ENCODE measurements around the gene STAT2.
"Not testable (repeated sequence)": the region's sequence is repeated elsewhere in the genome, so short reads cannot be mapped to it uniquely, and the experiment has no call there.

Gene STAT2

DNA sequence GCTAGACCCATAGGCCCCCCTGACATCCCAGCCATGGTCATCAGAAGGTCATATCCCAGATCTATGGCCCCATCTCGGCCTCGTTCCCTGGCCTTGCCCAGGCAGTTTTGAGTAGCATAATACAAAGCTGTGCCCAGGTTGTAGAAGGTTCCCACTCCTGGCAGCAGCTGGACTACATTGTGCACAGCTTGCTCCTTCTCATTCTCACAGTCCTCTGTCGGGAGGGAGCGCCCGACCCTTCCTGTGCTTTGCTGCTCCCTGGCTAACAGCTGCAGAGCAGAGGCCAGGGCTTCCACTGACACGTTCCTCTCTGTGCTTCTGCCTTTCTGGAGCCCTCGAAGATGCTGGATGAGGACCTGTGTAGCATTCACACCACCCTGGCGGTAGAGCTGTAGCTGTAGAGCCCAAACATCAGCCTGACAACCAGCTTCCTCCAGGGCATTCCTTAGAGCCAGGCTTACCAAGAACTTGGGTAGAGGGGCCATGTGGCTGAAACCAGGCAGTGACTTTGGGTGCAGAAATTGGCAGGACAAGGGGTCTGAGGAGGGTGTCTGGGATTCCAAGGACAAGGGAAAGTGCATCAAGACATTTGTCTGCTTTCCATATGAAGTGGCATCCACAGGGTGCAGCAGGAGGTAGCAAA is 1.7 kb upstream of the STAT2 start:
- no peak for DNase-seq

DNA sequence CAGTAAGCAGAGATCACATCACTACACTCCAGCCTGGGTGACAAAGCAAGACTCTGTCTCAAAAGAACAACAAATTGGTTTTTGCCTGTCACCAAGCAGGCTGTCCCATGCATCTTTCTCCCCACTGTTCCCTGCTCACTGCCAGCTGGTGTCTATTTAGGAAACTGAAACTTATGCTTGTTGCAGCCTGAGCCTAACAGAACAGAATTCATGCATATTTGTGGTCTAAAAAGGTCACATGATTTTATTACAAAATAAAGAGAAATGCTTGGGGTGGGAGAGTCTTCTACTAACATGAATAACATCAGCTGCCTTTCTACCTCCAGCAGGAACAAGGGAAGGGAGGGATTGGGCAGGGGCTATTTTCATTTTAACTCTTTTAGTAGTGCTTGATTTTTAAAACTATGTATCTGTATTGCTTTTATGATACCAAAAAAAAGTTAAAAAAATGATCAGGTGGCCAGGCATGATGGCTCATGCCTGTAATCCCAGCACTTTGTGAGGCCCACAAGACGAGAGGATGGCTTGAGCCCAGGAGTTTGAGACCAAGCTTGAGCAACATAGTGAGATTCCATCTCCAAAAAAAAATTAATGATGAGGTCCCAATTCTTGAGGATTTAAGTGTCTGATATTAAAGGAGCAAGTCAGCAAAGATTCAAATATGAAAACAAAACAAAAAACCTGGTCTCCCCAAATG is 923 bp downstream of the STAT2 start:
- no peak for DNase-seq

DNA sequence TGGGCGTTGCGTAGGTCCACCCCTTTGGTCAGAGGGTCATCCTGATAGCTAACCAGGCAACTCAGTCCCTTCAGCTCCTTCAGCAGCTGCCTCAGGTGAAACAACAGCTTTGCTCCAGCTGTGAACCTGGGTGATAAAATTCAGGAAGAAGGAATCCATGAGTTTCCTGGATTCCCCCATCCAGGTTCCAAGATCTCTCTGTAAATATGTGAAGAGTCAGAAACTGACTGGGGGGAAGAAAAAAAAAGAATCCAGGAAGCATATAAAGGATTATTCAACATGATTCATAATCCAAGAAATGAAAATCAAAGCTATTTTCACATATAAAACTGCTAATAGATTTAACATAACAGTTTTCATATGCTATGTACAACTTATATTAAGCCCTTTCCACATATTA is 8.6 kb downstream of the STAT2 start:
- no peak for DNase-seq

- no peak for DNase-seq
Measured at GRCh38 chr12:56350662-56351061, 9.2 kb downstream of the STAT2 start.

DNA sequence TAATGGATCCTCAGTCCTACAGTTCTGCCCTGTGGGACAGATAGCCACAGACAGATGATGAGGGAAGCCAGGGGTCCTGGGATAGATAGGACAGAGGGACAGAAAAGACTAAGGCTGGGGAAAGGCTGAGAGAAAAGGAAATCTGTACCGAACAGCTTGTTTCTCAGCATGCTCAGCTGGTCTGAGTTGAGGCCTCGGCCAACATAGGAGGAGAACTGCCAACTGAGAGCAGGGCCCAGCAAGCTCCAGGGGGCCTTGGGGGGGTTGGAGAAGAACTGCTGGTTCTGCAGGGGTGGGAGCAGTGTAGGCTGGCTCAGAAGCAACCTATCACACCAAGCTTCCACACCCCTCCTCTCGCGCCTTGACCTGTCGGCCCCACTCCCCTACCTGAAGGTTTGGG is 11.1 kb downstream of the STAT2 start:
- no peak for DNase-seq

DNA sequence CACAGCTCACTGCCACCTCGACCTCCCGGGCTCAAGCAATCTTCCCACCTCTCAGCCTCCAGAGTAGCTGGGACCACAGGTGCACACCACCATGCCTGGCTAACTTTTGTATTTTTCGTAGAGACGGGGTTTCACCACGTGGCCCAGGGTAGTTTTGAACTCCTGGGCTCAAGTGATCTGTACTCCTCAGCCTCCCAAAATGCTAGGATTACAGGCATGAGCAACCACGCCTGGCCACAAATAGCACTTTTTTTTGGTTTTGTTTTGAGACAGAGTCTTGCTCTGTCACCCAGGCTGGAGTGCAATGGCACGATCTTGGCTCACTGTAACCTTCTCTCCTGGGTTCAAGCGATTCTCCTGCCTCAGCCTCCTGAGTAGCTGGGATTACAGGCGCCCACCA is 12.7 kb downstream of the STAT2 start:
- DNase-seq = not testable (repeated sequence)

DNA sequence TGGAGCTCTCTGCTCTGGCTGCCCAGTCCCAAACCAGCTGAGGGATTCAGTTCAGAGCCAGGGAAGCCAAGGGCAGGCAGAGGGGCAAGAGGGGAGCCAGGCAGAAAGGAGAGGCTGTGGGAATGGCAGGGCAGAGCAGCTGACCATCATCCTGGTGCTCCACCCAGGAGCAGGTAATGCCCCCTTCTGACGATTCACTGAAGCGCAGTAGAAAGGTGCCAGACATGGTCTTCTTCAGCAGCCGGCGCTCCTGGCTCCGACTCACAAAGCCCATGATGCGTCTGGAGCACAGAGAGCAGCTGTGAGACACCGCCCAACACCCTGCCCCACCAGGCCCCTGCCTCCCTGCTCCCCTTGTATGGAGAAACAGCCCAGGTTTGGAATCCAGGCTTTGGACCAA is 13.2 kb downstream of the STAT2 start:
- DNase-seq = no peak

DNA sequence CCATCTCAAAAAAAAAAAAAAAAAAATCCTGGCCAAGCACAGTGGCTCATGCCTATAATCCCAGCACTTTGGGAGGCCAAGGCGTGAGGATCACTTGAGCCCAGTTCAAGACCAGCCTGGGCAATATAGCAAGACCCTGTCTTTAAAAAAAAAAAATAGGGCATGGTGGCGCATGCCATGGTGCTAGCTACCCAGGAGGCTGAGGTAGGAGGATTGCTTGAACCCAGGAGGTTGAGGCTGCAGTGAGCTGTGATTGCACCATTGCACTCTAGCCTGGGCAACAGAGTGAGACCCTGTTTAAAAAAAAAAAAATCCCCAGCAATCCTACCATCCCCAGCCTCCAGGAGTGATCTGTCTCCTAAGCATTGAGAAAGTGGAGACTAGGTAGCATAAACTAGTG is 17.6 kb downstream of the STAT2 start:
- not testable (repeated sequence) for DNase-seq

DNA sequence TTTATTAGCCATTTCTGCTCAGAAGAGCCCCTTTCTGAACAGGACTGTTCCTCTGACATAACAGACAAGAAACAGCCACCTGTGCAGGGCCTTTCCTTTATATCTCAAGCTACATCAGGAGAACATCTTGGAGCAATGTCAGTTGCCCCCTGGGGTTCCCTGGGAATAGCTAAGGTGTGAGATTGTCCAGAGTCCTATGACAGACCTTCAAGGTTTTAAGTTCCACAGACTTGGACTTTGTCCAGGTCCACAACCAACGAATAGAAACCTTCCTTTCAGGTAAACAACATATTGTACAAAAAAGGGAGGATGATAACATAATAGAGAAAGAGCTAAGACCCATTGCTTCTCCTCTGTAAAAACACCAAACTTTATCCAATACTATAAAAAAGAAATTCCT is 18.3 kb downstream of the STAT2 start:
- DNase-seq = no peak

DNA sequence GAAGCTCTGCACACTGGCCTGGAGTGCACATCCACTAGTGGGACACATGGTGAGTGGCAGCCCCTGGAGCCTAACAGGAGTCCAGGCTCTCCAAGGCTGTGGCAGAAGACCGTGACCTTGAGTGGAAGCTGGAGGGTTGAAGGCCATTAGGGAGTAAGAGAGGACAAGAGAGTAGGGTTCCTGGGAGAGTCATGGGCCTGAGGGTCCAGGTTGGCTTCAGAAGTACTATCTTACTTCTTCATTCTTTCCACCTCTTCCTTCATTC is 20.8 kb downstream of the STAT2 start:
- no peak for DNase-seq

- DNase-seq = no peak
Measured at GRCh38 chr12:56338308-56339157, 21.4 kb downstream of the STAT2 start, which contains the start of gene IL23A. Gene IL23A (plus strand): TSS chr12:56338884. CDS start chr12:56339045, 161 bp downstream.

- no peak for DNase-seq
Measured at GRCh38 chr12:56337753-56338251, 22.1 kb downstream of the STAT2 start.

GRCh38 chr12:56336361-56337167 is 23.3 kb downstream of the STAT2 start:
- no peak for DNase-seq

GRCh38 chr12:56335527-56335926 is 24.4 kb downstream of the STAT2 start:
- not testable (repeated sequence) for DNase-seq

- DNase-seq = no peak
Measured at GRCh38 chr12:56334490-56334793, 25.5 kb downstream of the STAT2 start.

GRCh38 chr12:56333679-56334489 is 26.0 kb downstream of the STAT2 start, which contains the start of gene PAN2:
Gene PAN2 (minus strand): TSS chr12:56334000. CDS start chr12:56333094, 906 bp downstream.
- DNase-seq = peak; percentile 97

DNA sequence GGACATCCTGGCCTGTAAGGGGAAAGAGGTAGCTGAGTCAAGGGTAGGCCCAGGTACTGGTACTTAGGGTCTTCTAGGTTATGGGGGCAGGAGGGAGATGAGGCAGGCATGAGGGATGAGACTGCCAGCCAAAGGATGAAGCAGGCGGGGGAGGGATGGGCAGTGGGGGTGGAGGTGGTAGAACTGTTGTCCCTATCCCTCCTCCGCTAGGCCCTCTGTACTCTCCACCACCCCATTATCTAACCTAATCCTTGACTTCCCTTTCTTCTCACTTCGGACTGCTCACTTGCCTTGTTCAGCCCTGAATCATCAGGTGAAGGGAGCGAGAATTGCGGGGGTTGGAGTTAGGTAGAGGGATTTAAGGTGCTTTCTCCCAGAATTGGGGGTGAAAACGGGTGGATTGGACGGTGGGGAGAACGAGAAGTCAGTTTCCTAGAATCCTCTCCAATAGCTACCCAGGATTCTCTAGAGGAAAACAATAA is 26.7 kb downstream of the STAT2 start:
- no peak for DNase-seq

DNA sequence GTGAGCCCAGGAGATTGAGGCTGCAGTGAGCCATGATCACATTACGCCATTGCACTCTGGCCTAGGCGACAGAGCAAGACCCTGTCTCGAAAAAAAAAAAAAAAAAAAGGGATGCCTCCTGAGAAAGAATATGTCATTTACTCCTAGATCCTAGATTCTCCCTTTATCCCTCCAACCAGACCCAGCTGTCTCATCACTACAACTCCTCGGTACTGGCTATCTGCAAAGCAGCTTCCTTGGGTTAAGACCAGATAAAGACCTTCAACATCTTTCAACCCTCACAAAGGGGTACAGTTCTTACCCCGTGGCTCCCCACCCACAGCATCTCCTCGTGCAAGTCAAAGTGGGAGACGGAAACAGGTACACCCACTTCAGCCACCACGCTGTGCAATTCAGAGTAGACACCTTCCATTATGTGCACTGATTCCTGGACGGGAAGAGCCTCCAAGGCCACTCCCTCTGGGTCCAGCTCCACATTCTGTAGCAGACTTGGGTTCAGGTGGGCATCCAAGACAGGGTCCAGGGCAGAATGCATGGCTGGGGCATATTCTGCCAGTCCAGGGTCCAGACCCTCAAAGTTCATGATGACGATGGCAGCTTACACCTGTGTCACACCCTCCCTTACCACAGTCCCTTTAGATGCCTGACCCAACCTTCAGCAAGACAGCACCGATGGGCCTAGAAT is 27.3 kb downstream of the STAT2 start:
- DNase-seq = no peak

DNA sequence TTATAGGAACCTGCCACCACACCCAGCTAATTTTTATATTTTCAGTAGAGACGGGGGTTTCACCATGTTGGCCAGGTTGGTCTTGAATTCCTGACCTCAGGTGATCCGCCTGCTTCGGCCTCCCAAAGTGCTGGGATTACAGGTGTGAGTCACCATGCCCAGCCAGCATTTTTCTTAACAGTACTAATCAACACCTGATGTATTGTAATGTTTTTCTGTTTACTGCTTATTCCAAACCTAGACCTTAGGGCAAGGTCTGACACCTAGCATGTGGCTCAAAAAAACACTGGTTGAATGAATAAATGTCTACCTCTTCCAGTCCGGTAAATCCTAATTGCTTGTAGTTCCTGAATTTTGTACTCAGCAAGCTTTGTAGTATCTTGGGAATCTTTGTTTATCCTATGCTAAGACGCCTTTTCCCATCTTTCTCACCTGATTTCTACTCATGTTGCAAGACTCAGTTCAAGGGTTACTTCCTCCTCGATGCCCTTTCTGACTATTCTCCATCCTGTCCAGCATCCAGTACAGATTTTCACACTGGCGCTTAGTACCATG is 28.9 kb downstream of the STAT2 start:
- no peak for DNase-seq

DNA sequence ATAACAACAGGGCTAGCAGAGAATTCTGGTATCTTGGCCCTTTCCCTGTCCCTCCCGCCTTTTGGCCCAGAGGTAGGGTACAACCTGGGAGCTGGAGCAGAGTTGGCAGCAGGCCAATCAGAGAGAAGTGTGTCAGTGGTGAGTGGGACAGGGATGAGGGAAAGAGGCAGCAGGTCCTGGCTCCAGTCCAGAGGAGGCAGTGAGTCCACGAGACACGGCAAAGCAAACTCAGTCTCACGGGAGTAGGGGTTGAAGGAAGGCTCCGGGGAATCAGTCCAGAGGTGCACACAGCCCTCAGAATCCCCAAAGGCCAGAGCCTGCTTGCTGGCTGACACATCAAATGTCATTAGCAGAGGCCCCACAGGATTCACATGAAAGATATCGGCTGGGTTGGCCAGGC is 33.4 kb downstream of the STAT2 start:
- no peak for DNase-seq

DNA sequence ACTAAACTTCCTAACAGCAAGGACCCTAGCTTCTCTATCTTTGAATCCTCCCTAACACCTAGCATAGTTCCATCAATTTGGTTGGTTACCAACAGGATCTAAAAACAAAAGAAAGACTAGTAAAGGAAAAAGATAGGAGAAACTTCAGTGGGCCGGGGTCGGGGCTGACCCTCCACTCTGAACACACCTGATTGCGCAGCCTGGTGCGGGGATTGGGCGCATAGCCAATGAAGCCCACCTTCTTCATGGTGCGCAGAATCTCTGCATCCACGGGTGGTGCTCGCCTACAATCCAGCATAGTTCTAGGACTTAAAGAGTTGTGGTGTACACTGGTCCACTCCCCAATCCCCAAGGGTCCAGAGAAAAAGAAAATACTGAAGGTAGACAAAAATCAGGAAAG is 33.8 kb downstream of the STAT2 start:
- DNase-seq = no peak
